LNCAP (cell line): ENCODE results near the gene SPACA7.
A peak's percentile ranks its signal among the peaks of the same experiment; 100 is the strongest.

Source experiments
- TF ChIP-seq, protein P1 (sequence below): fragments of 450-650 bp; IDR thresholded peaks from 2 replicates; pipeline ENCODE4 v1.5.1; 2017; ENCODE audit warnings: mild to moderate bottlenecking

The SPACA7 gene

DNA sequence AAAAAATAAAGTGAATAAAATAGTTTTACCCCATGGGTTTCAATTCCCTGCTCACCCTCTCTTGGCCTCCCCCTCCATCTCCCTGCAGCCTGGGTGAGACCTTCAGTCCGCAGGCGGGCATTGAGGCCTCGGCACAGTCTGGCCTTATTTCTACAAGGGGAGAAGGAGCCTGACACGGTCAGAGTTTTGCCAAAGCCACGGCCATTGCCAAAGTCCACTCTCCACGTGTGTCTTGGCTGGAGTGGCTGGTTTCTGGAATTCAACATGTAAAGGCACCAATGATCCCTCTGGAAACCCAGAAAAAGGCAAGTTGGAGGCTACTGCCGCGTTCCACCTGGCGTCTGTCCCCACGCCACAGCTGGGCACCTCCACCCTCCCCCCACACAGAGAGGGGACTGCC is 43.4 kb upstream of the SPACA7 start:
- TF ChIP-seq, protein P1, sequence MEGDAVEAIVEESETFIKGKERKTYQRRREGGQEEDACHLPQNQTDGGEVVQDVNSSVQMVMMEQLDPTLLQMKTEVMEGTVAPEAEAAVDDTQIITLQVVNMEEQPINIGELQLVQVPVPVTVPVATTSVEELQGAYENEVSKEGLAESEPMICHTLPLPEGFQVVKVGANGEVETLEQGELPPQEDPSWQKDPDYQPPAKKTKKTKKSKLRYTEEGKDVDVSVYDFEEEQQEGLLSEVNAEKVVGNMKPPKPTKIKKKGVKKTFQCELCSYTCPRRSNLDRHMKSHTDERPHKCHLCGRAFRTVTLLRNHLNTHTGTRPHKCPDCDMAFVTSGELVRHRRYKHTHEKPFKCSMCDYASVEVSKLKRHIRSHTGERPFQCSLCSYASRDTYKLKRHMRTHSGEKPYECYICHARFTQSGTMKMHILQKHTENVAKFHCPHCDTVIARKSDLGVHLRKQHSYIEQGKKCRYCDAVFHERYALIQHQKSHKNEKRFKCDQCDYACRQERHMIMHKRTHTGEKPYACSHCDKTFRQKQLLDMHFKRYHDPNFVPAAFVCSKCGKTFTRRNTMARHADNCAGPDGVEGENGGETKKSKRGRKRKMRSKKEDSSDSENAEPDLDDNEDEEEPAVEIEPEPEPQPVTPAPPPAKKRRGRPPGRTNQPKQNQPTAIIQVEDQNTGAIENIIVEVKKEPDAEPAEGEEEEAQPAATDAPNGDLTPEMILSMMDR: no peak

- TF ChIP-seq, protein P1: no peak
Observed at GRCh38 chr13:112333756-112334543, 42.2 kb upstream of the SPACA7 start.

DNA sequence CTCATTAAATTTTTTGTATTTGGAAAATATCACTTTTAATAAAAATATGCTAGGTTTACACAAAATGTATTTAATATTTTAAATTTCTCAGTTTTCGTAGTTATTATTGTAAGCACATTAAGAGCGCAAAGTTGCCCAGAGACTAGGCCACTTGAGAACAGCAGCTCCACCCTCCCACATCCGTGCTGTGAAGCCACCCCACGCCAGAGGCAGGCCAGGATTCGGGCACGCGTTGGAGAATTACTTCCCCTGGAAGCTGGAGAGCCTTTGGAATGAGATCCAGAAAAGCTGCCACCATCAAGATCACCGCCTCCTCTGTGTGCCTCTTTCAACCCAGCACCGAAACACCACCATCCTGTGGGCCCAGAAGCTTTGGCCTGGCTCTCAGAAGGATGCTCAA is 41.0 kb upstream of the SPACA7 start:
- TF ChIP-seq, protein P1: no peak

DNA sequence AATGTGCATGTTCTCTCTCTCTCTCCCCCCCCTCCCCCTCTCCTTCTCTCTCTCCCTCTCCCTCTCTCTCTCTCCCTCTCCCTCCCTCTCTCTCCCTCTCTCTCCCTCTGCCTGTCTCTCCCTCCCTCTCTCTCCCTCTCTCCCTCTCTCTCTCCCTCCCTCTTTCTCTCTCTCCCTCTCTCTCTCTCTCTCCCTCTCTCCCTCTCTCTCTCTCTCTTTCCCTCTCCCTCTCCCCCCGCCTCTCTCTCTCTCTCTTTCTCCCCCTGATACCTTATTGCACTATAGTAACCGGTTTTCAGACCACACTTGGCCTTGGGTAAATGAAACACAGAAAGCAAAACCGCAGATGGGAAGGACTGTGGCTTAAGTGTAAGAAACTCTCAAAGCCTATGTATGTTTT is 34.7 kb upstream of the SPACA7 start:
- TF ChIP-seq, protein P1: no peak

- TF ChIP-seq, protein P1: 0 out of 2 replicates have a peak, but pooled peaks have one; percentile 10
Observed at GRCh38 chr13:112341976-112342735, 34.0 kb upstream of the SPACA7 start.

DNA sequence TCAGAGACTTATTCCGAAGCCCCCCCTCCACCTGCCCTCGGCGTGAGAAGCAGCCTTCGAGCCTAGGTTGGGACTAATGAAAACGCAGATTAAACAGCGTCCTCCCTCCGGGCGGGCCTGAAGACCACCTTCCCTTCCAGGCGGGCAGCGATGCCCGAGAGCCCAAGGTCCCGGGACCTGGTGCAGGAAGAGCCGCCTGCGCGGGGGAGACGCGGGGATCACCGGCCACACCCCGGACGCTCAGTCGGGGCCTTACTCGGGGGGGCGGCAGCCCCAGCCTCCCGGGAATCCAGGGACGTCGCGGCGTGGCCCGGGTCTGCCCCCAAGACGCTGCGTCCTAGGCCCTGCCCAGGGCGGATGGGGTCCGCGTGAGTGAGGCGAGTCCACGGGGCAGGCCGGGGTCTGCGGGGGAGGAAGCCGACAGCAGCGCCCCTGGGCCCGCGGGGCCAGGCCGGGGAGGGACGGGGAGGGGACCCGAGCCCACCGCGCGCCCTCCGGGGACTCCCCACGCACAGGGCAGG is 33.3 kb upstream of the SPACA7 start:
- TF ChIP-seq, protein P1: no peak

GRCh38 chr13:112343591-112343990 is 32.6 kb upstream of the SPACA7 start:
- TF ChIP-seq, protein P1: no peak
